HG03575 (cell line): ENCODE measurements around the gene GULP1.

Source experiments
- ATAC-seq: cut with Tn5 transposase; IDR thresholded peaks from one replicate; pipeline ENCODE4 v1.9.1; 2021; ENCODE audit not compliant: unreplicated experiment, insufficient number of reproducible peaks, low FRiP score; ENCODE audit errors: extremely low read depth

The GULP1 gene

GRCh38 chr2:188318161-188318749 is 26.6 kb downstream of the GULP1 start:
- ATAC-seq: no peak

- ATAC-seq: no peak
These were observed 28.2 kb downstream of the GULP1 start for GRCh38 chr2:188319838-188320237.

GRCh38 chr2:188320861-188321260 is 29.2 kb downstream of the GULP1 start:
- ATAC-seq: no peak

GRCh38 chr2:188322569-188323551 is 31.2 kb downstream of the GULP1 start:
- no peak for ATAC-seq

GRCh38 chr2:188324067-188324466 is 32.4 kb downstream of the GULP1 start:
- no peak for ATAC-seq

GRCh38 chr2:188326290-188326668 is 34.6 kb downstream of the GULP1 start:
- no peak for ATAC-seq

GRCh38 chr2:188326669-188327301 is 35.1 kb downstream of the GULP1 start:
- no peak for ATAC-seq

- ATAC-seq: no peak
These were observed 36.0 kb downstream of the GULP1 start for GRCh38 chr2:188327518-188328213.

- ATAC-seq: no peak
These were observed 36.7 kb downstream of the GULP1 start for GRCh38 chr2:188328419-188328818.

GRCh38 chr2:188330316-188331053 is 38.8 kb downstream of the GULP1 start:
- no peak for ATAC-seq

GRCh38 chr2:188332619-188333018 is 40.9 kb downstream of the GULP1 start:
- no peak for ATAC-seq

GRCh38 chr2:188333751-188334524 is 42.3 kb downstream of the GULP1 start:
- no peak for ATAC-seq

- no peak for ATAC-seq
These were observed 46.8 kb downstream of the GULP1 start for GRCh38 chr2:188338463-188338862.

GRCh38 chr2:188340257-188340656 is 48.6 kb downstream of the GULP1 start:
- ATAC-seq: no peak

- no peak for ATAC-seq
These were observed 53.3 kb downstream of the GULP1 start for GRCh38 chr2:188345020-188345419.

- ATAC-seq: no peak
These were observed 53.8 kb downstream of the GULP1 start for GRCh38 chr2:188345426-188345825.

GRCh38 chr2:188345831-188346458 is 54.3 kb downstream of the GULP1 start:
- no peak for ATAC-seq

- no peak for ATAC-seq
These were observed 57.3 kb downstream of the GULP1 start for GRCh38 chr2:188349019-188349418.
